GM12878 (cell line): Measurements from ENCODE around the gene KRT86. TPM values are rescaled to one million over a fixed set of nuclear protein-coding genes. Genes with fewer than 3 reads are reported as not detected.

Experiments
- ATAC-seq: fragments of 200-7000 bp; cut with Tn5 transposase; 3 replicates; pipeline ENCODE4 v1.9.1; 2020; ENCODE audit warnings: mild to moderate bottlenecking, moderate library complexity
- BruUV-seq: library from RNA; stranded (reverse); fragments of 400-500 nt; replicated peaks from 2 replicates; lab custom pipeline; 2021; lab: Mats Ljungman, UMichigan
- CTCF ChIA-PET: fragments of 300-600 bp; sonication (Branson Sonifier 250); formaldehyde crosslinking; extraction: SDS; loops from one replicate; lab custom pipeline; 2021; ENCODE audit warnings: inconsistent platforms; lab: Yijun Ruan, JAX
- POLR2A ChIA-PET: fragments of 350-600 bp; formaldehyde crosslinking; extraction: SDS; loops from one replicate; lab custom pipeline; 2021; ENCODE audit warnings: inconsistent platforms; lab: Charles Lee
- RAD21 ChIA-PET: fragments of 300-600 bp; sonication (Branson Sonifier 250); formaldehyde crosslinking; loops from one replicate; lab custom pipeline; 2023; ENCODE audit warnings: antibody characterized with exemption; ENCODE audit not compliant: unreplicated experiment; lab: Charles Lee
- SMC1A ChIA-PET: fragments of 300-600 bp; sonication (Branson Sonifier 250); formaldehyde crosslinking; loops from one replicate; lab custom pipeline; 2023; ENCODE audit not compliant: unreplicated experiment, uncharacterized antibody; lab: Charles Lee
- DNase-seq: peaks from one replicate; pipeline ENCODE4 v3.0.0-alpha.2; 2011; ENCODE audit warnings: low read depth, low spot score
- FAIRE-seq: peaks from 3 replicates; lab custom pipeline; 2011; peaks lifted over from hg19 to GRCh38; lab: Jason Lieb, UNC
- H2AFZ ChIP-seq: 2 replicates; pipeline ENCODE4 v1.6.0; 2011; ENCODE audit warnings: low read depth, low read length, control low read depth; ENCODE audit not compliant: control insufficient read depth
- H3K27ac ChIP-seq: 2 replicates; pipeline ENCODE4 v1.5.1; 2011; ENCODE audit warnings: control low read depth; ENCODE audit not compliant: control insufficient read depth, insufficient read depth
- H3K27me3 ChIP-seq, 2 experiments: replicated peaks in 1 of 2; 2 replicates each; pipeline versions ENCODE4 v1.6.0 to v1.6.1; 2011; ENCODE audit warnings: low read length in 1 of 2; ENCODE audit not compliant: control insufficient read depth in 2 of 2, insufficient read depth in 2 of 2
- H3K36me3 ChIP-seq, 2 experiments: 2 replicates each; pipeline ENCODE4 v1.5.1; 2011; ENCODE audit warnings: low read length in 1 of 2; ENCODE audit not compliant: control insufficient read depth in 2 of 2, insufficient read depth in 2 of 2
- H3K4me1 ChIP-seq: 2 replicates; pipeline ENCODE4 v1.6.1; 2011; ENCODE audit warnings: mild to moderate bottlenecking, low read length, moderate library complexity, mixed read lengths; ENCODE audit not compliant: control insufficient read depth, insufficient read depth
- H3K4me2 ChIP-seq: 2 replicates; pipeline ENCODE4 v1.6.0; 2011; ENCODE audit warnings: control low read depth; ENCODE audit not compliant: control insufficient read depth, insufficient read depth
- H3K4me3 ChIP-seq: fragments of 200-600 bp; sonication (generic); 2 replicates; pipeline ENCODE4 v1.5.1; 2016
- H3K79me2 ChIP-seq: 2 replicates; pipeline ENCODE4 v1.6.0; 2011; ENCODE audit warnings: low read length; ENCODE audit not compliant: control insufficient read depth, insufficient read depth
- H3K9ac ChIP-seq: 2 replicates; pipeline ENCODE4 v1.8.0; 2011; ENCODE audit warnings: low read length, control low read depth, mixed read lengths; ENCODE audit not compliant: control insufficient read depth, insufficient read depth
- H3K9me3 ChIP-seq: replicated peaks from 3 replicates; pipeline ENCODE4 v1.5.1; 2011; ENCODE audit warnings: mild to moderate bottlenecking, low read length; ENCODE audit not compliant: control insufficient read depth, insufficient read depth
- H4K20me1 ChIP-seq: 2 replicates; pipeline ENCODE4 v1.6.0; 2011; ENCODE audit not compliant: control insufficient read depth, insufficient read depth
- MAX ChIP-seq: IDR thresholded peaks from 2 replicates; pipeline ENCODE4 v1.6.1; 2012; ENCODE audit warnings: low read depth, low read length, improper control_type of control experiment
- MXI1 ChIP-seq: fragments of 150-350 bp; IDR thresholded peaks from 2 replicates; pipeline ENCODE4 v1.6.1; 2011; ENCODE audit warnings: low read depth, mild to moderate bottlenecking, inconsistent platforms, low read length, improper control_type of control experiment
- SIN3A ChIP-seq: IDR thresholded peaks from 2 replicates; pipeline ENCODE4 v1.6.1; 2012; ENCODE audit warnings: low read depth, low read length, improper control_type of control experiment
- ZBTB11 ChIP-seq: fragments of 450-650 bp; formaldehyde crosslinking; IDR thresholded peaks from 2 replicates; pipeline ENCODE4 v1.5.0; 2022; ENCODE audit warnings: mild to moderate bottlenecking, missing genetic modification characterization
- ZNF24 ChIP-seq: fragments of 450-650 bp; IDR thresholded peaks from 2 replicates; pipeline ENCODE4 v1.6.1; 2017; ENCODE audit warnings: antibody characterized with exemption, mild to moderate bottlenecking
- WGBS: methylation state at CpG from one replicate; pipeline ENCODE4 v1.1.6; 2016; ENCODE audit warnings: low lambda C conversion rate; ENCODE audit not compliant: insufficient replicate concordance, insufficient coverage; ENCODE audit errors: missing lambda C conversion rate; 5-methylcytosine and 5-hydroxymethylcytosine counted together
- in situ Hi-C: fragments of 300-500 bp; cut with MboI; formaldehyde crosslinking; loops from 9 replicates; pipeline ENCODE4 v1.14.3; 2018; ENCODE audit warnings: mixed read lengths
- intact Hi-C: fragments of 100-400 bp; cut with micrococcal nuclease; formaldehyde crosslinking; loops from one replicate; pipeline ENCODE4 v1.14.2; 2022; ENCODE audit not compliant: unreplicated experiment
- polyA plus RNA-seq, 11 experiments: library from polyadenylated mRNA; depleted of rRNA in 4 of 11; unstranded in 6 of 11; stranded (reverse) in 5 of 11; fragments of >200 nt; fragmentation: Nextera tagmentation in 4 of 11; fragmentation: Illumina TruSeq in 1 of 11; extraction: Ambion mirVana in 4 of 11; extraction: Trizol in 1 of 11; gene quantifications; 1 replicate in 1 of 11; 2 replicates in 10 of 11; pipeline versions ENCODE4 v1.2.1 to v1.2.3, GENCODE V29; 2011 to 2016; ENCODE audit warnings: inconsistent platforms in 2 of 11, missing spikeins in 2 of 11, low read depth in 1 of 11
- total RNA-seq, 4 experiments: library from RNA; depleted of rRNA in 3 of 4; stranded (reverse); fragments of >200 nt in 3 of 4; fragmentation: Illumina TruSeq in 1 of 4; extraction: Trizol in 1 of 4; gene quantifications; 2 replicates each; pipeline versions ENCODE4 v1.2.1 to v1.2.3, GENCODE V29; 2013 to 2021

The KRT86 gene
- total and polyA plus RNA-seq, 10 of the 15 experiments (the other 5 are each of a cell fraction or from before 2014, with no cell fraction given): 0.11 to 0.54 (median 0.18) TPM; not detected in 4

GRCh38 chr12:52318241-52318990 is 44.0 kb downstream of the KRT86 start:
- intact Hi-C loops (no loop called here), in situ Hi-C loops (no loop called here)
- BruUV-seq: no TSS peak
- no peak overlapping the region for H2AFZ ChIP-seq
- FAIRE-seq: no peak
- H3K27me3 ChIP-seq: peaks cover 5 to 7% of the 10 kb centered on the region in 2 experiments
- H3K27ac ChIP-seq: no peak overlapping the region
- no peak overlapping the region for H3K4me3 ChIP-seq
- WGBS: 24% methylated on average over 10 of the region's 11 CpGs
- H3K4me1 ChIP-seq: no peaks in the 10 kb centered on the region
- ChIA-PET SMC1A (no interaction called here), POLR2A (no interaction called here), CTCF (interaction anchor here (0.9 to 1.4 kb wide), 4 partner anchors 9 to 153 kb away, joined by 3 to 10 read pairs (median 4); no protein-coding TSS in a partner anchor), RAD21 (no interaction called here)
- no peak for DNase-seq
- no peak for ATAC-seq
- H3K4me2 ChIP-seq: no peak overlapping the region
- TF ChIP-seq ZNF24 (no peak), MXI1 (no peak), SIN3A (no peak), MAX (no peak)
- H3K9me3 ChIP-seq: no peaks in the 10 kb centered on the region
- H3K9ac ChIP-seq: no peak overlapping the region
- H3K36me3 ChIP-seq: no peaks in the 10 kb centered on the region
- no peaks in the 10 kb centered on the region for H4K20me1 ChIP-seq
- no peaks in the 10 kb centered on the region for H3K79me2 ChIP-seq

DNA sequence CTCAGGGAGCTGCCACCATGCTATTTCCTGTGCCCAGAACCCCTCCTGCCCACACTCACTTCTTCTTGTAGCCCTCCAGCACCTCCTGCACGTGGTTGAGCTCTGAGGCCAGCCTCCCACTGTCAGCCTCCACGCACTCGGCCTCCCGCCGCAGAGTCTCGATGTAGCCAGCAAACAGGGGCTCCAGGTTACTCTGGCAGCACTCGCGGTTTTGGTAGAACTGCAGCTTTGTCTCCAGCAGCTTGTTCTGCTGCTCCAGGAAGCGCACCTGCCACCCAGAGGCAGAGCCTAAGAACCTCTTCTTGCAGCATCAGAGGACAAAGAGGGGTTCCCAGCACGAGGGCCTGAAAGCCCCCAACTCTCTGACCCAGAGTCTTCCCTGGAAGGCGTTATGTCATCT is 44.7 kb downstream of the KRT86 start:
- DNase-seq: no peak
- Histone ChIP-seq H3K9me3 (no peaks in the 10 kb centered on the region), H2AFZ (no peak overlapping the region), H3K4me1 (no peaks in the 10 kb centered on the region), H3K4me3 (no peak overlapping the region), H3K79me2 (no peaks in the 10 kb centered on the region), H3K27ac (no peak overlapping the region)
- ChIA-PET POLR2A (no interaction called here), RAD21 (no interaction called here)
- 28% methylated on average over 11 of the region's 11 CpGs for WGBS
- no TSS peak for BruUV-seq
- intact Hi-C loops: no loop called here
- TF ChIP-seq ZBTB11: no peak
- TF ChIP-seq, all 136 proteins: peak for 0
- Histone ChIP-seq H3K9ac (no peak overlapping the region), H3K27me3 (peaks cover 5 to 8% of the 10 kb centered on the region in 2 experiments), H3K4me2 (no peak overlapping the region), H3K36me3 (no peaks in the 10 kb centered on the region), H4K20me1 (no peaks in the 10 kb centered on the region)
- CTCF ChIA-PET: interaction anchor here (0.9 to 1.4 kb wide), 4 partner anchors 9 to 153 kb away, joined by 3 to 10 read pairs (median 4); no protein-coding TSS in a partner anchor
- ATAC-seq (no peak), FAIRE-seq (no peak)
- SMC1A ChIA-PET: no interaction called here
- in situ Hi-C loops: no loop called here
